Measurements from ENCODE around the gene HPSE2.
"Not testable (repeated sequence)": the region's sequence is repeated elsewhere in the genome, so short reads cannot be mapped to it uniquely, and the experiment has no call there.

HPSE2 gene

GRCh38 chr10:98538472-98538871 lies 697.2 kb downstream of the HPSE2 start:
- no peak for DNase-seq

GRCh38 chr10:98536551-98536950 lies 699.1 kb downstream of the HPSE2 start:
- no peak for DNase-seq

- DNase-seq, result no peak
These were observed 701.8 kb downstream of the HPSE2 start for GRCh38 chr10:98533746-98534445.

GRCh38 chr10:98533241-98533640 lies 702.4 kb downstream of the HPSE2 start:
- DNase-seq, result no peak

- no peak for DNase-seq
These were observed 706.9 kb downstream of the HPSE2 start for GRCh38 chr10:98528805-98529183.

- no peak for DNase-seq
These were observed 707.4 kb downstream of the HPSE2 start for GRCh38 chr10:98528166-98528804.

GRCh38 chr10:98525969-98526368 lies 709.7 kb downstream of the HPSE2 start:
- DNase-seq, result no peak

- DNase-seq, result no peak
These were observed 711.5 kb downstream of the HPSE2 start for GRCh38 chr10:98524124-98524523.

- no peak for DNase-seq
These were observed 715.8 kb downstream of the HPSE2 start for GRCh38 chr10:98519841-98520240.

GRCh38 chr10:98517672-98518071 lies 718.0 kb downstream of the HPSE2 start:
- no peak for DNase-seq

- DNase-seq, result no peak
These were observed 719.3 kb downstream of the HPSE2 start for GRCh38 chr10:98516352-98516751.

- no peak for DNase-seq
These were observed 721.9 kb downstream of the HPSE2 start for GRCh38 chr10:98513704-98514103.

GRCh38 chr10:98511876-98512275 lies 723.8 kb downstream of the HPSE2 start:
- no peak for DNase-seq

- no peak for DNase-seq
These were observed 725.1 kb downstream of the HPSE2 start for GRCh38 chr10:98510412-98510995.

GRCh38 chr10:98509745-98510144 lies 725.9 kb downstream of the HPSE2 start:
- DNase-seq, result no peak

- DNase-seq, result not testable (repeated sequence)
These were observed 733.1 kb downstream of the HPSE2 start for GRCh38 chr10:98502535-98502934.

GRCh38 chr10:98492763-98493162 lies 742.9 kb downstream of the HPSE2 start:
- no peak for DNase-seq

- no peak for DNase-seq
These were observed 745.8 kb downstream of the HPSE2 start for GRCh38 chr10:98489561-98490481.

- DNase-seq, result no peak
These were observed 746.8 kb downstream of the HPSE2 start for GRCh38 chr10:98488669-98489430.

- DNase-seq, result no peak
These were observed 748.0 kb downstream of the HPSE2 start for GRCh38 chr10:98487649-98488048.

- no peak for DNase-seq
These were observed 749.2 kb downstream of the HPSE2 start for GRCh38 chr10:98486421-98486820.

- DNase-seq, result no peak
These were observed 749.7 kb downstream of the HPSE2 start for GRCh38 chr10:98485959-98486358.

- DNase-seq, result no peak
These were observed 752.0 kb downstream of the HPSE2 start for GRCh38 chr10:98483658-98484057.

Measured in SHP77 (cell line).